Liver (tissue), 9 donors: ENCODE data around the gene TCERG1L. TPM values are rescaled to one million over a fixed set of nuclear protein-coding genes. Genes with fewer than 3 reads are reported as not detected.

ENCODE experiments used
- DNase-seq: peaks from one replicate; pipeline ENCODE4 v3.0.0-alpha.2; 2017; ENCODE audit warnings: low spot score
- H3K27ac ChIP-seq, 2 donors: one replicate each; pipeline ENCODE4 v1.7.0; 2013; ENCODE audit warnings: inconsistent platforms in 2 of 2, low read length in 2 of 2, control low read depth in 1 of 2, low read depth in 1 of 2, mild to moderate bottlenecking in 1 of 2
- H3K27me3 ChIP-seq, 4 donors: one replicate each; pipeline versions ENCODE4 v1.6.1 to v1.7.0; 2013; ENCODE audit warnings: low read length in 3 of 4, inconsistent platforms in 1 of 4, mild to moderate bottlenecking in 1 of 4, moderate library complexity in 1 of 4; ENCODE audit not compliant: control insufficient read depth in 4 of 4, insufficient read depth in 4 of 4
- H3K36me3 ChIP-seq, 4 donors: one replicate each; pipeline versions ENCODE4 v1.6.1 to v1.7.0; 2013; ENCODE audit warnings: low read length in 3 of 4, mild to moderate bottlenecking in 3 of 4, low read depth in 1 of 4, moderate library complexity in 1 of 4; ENCODE audit not compliant: control insufficient read depth in 4 of 4, insufficient read depth in 3 of 4
- H3K4me1 ChIP-seq, 4 donors: one replicate each; pipeline versions ENCODE4 v1.6.1 to v1.7.0; 2013; ENCODE audit warnings: low read length in 3 of 4, mild to moderate bottlenecking in 3 of 4, moderate library complexity in 1 of 4; ENCODE audit not compliant: control insufficient read depth in 4 of 4, insufficient read depth in 4 of 4
- H3K4me3 ChIP-seq, 3 donors: one replicate each; pipeline versions ENCODE4 v1.6.1 to v1.7.0; 2013; ENCODE audit warnings: low read length in 3 of 3, control low read depth in 1 of 3, low read depth in 1 of 3, mild to moderate bottlenecking in 1 of 3
- H3K9ac ChIP-seq, 2 donors: one replicate each; pipeline ENCODE4 v1.7.0; 2013; ENCODE audit warnings: low read length in 2 of 2, mild to moderate bottlenecking in 2 of 2, moderate library complexity in 2 of 2, control low read depth in 1 of 2, low read depth in 1 of 2
- H3K9me3 ChIP-seq, 4 donors: one replicate each; pipeline versions ENCODE4 v1.6.1 to v1.7.0; 2013; ENCODE audit warnings: low read length in 3 of 4; ENCODE audit not compliant: control insufficient read depth in 4 of 4
- ATF3 ChIP-seq: IDR thresholded peaks from 2 replicates; pipeline ENCODE4 v1.6.1; 2016; ENCODE audit warnings: antibody characterized with exemption
- CTCF ChIP-seq: fragments of 150-350 bp; IDR thresholded peaks from 2 replicates; pipeline ENCODE4 v1.5.1; 2017; ENCODE audit warnings: improper control_type of control experiment, low read depth, low read length; ENCODE audit not compliant: missing input control
- FOXA1 ChIP-seq: IDR thresholded peaks from 2 replicates; pipeline ENCODE4 v1.6.1; 2016; ENCODE audit warnings: antibody characterized with exemption
- FOXA2 ChIP-seq: IDR thresholded peaks from 2 replicates; pipeline ENCODE4 v1.6.1; 2016; ENCODE audit warnings: antibody characterized with exemption
- HNF4A ChIP-seq, 2 donors: conservative IDR thresholded peaks; 2 replicates each; pipeline ENCODE4 v1.6.1; 2016; ENCODE audit warnings: antibody characterized with exemption in 2 of 2, mild to moderate bottlenecking in 2 of 2
- HNF4G ChIP-seq: IDR thresholded peaks from 2 replicates; pipeline ENCODE4 v1.6.1; 2016; ENCODE audit warnings: antibody characterized with exemption
- JUND ChIP-seq, 2 donors: IDR thresholded peaks; 2 replicates each; pipeline ENCODE4 v1.6.1; 2016; ENCODE audit warnings: antibody characterized with exemption in 2 of 2
- MAX ChIP-seq: IDR thresholded peaks from 2 replicates; pipeline ENCODE4 v1.6.1; 2016; ENCODE audit warnings: antibody characterized with exemption
- NR2F2 ChIP-seq: IDR thresholded peaks from 2 replicates; pipeline ENCODE4 v1.6.1; 2016; ENCODE audit warnings: antibody characterized with exemption
- RAD21 ChIP-seq, 2 donors: IDR thresholded peaks; 2 replicates each; pipeline ENCODE4 v1.6.1; 2016; ENCODE audit warnings: antibody characterized with exemption in 2 of 2, mild to moderate bottlenecking in 2 of 2
- REST ChIP-seq: IDR thresholded peaks from 2 replicates; pipeline ENCODE4 v1.6.1; 2016; ENCODE audit warnings: antibody characterized with exemption, mild to moderate bottlenecking
- RXRA ChIP-seq, 2 donors: IDR thresholded peaks; 2 replicates each; pipeline ENCODE4 v1.6.1; 2017 to 2018; ENCODE audit warnings: antibody characterized with exemption in 2 of 2, mild to moderate bottlenecking in 1 of 2
- SP1 ChIP-seq: IDR thresholded peaks from 2 replicates; pipeline ENCODE4 v1.6.1; 2018; ENCODE audit warnings: antibody characterized with exemption, mild to moderate bottlenecking
- TAF1 ChIP-seq: conservative IDR thresholded peaks from 2 replicates; pipeline ENCODE4 v1.6.1; 2016; ENCODE audit warnings: antibody characterized with exemption, mild to moderate bottlenecking
- YY1 ChIP-seq: IDR thresholded peaks from 2 replicates; pipeline ENCODE4 v1.6.1; 2016; ENCODE audit warnings: antibody characterized with exemption, mild to moderate bottlenecking
- ZBTB33 ChIP-seq: IDR thresholded peaks from 2 replicates; pipeline ENCODE4 v1.6.1; 2016; ENCODE audit warnings: antibody characterized with exemption
- whole genome bisulfite sequencing: extraction: QIAGEN DNeasy Blood & Tissue Kit; methylation state at CpG from one replicate; pipeline ENCODE4 v1.1.7; 2013; 5-methylcytosine and 5-hydroxymethylcytosine counted together
- polyA plus RNA-seq, 2 donors: library from polyadenylated mRNA; stranded (reverse) in 1 of 2; unstranded in 1 of 2; fragments of 200-250 nt in 1 of 2; fragments of >200 nt in 1 of 2; fragmentation: Nextera tagmentation in 1 of 2; extraction: Ambion mirVana in 1 of 2; gene quantifications; one replicate each; pipeline versions ENCODE4 v1.2.1 to v1.2.3, GENCODE V29; 2013 to 2015
- total RNA-seq, 2 donors: library from RNA; depleted of rRNA; stranded (reverse); fragments of >200 nt; gene quantifications; one replicate each; pipeline ENCODE4 v1.2.3, GENCODE V29; 2014
- donor health status: healthy.
- donor health status: healthy.
- donor health status: healthy.
- donor health status: healthy.
- donor health status: healthy.

Gene TCERG1L
- total and polyA plus RNA-seq, 4 donors = not detected

GRCh38 chr10:131193923-131194322 lies 117.6 kb downstream of the TCERG1L start:
- TF ChIP-seq ATF3 = no peak
- no peak for TF ChIP-seq JUND (IDR thresholded peaks at IDR 0.05)
- no peak for TF ChIP-seq SP1
- TF ChIP-seq MAX = no peak
- H3K4me1 ChIP-seq = no peaks in the 10 kb centered on the region
- H3K9ac ChIP-seq = no peak overlapping the region
- no peak overlapping the region for H3K4me3 ChIP-seq
- H3K36me3 ChIP-seq = no peaks in the 10 kb centered on the region
- H3K27me3 ChIP-seq = peaks cover 0 to 4% (median 0%) of the 10 kb centered on the region in 4 donors
- WGBS = 89% methylated on average over 15 of the region's 15 CpGs
- H3K9me3 ChIP-seq = peaks cover 0 to 3% (median 0%) of the 10 kb centered on the region in 4 donors
- H3K27ac ChIP-seq = no peak overlapping the region
- no peak for DNase-seq

- Histone ChIP-seq H3K9ac (no peak overlapping the region), H3K4me1 (no peaks in the 10 kb centered on the region), H3K27me3 (peaks cover 0 to 4% (median 0%) of the 10 kb centered on the region in 4 donors), H3K9me3 (peaks cover 0 to 3% (median 0%) of the 10 kb centered on the region in 4 donors), H3K36me3 (no peaks in the 10 kb centered on the region), H3K27ac (no peak overlapping the region), H3K4me3 (no peak overlapping the region)
- no peak for DNase-seq
- WGBS = 92% methylated on average over 4 of the region's 4 CpGs
- TF ChIP-seq HNF4G = no peak
- TF ChIP-seq FOXA1 = no peak
- TF ChIP-seq HNF4A (conservative IDR thresholded peaks at IDR 0.05) = no peak
- TF ChIP-seq CTCF = no peak
- TF ChIP-seq RAD21 (IDR thresholded peaks at IDR 0.05) = no peak
- TF ChIP-seq JUND (IDR thresholded peaks at IDR 0.05) = no peak
- no peak for TF ChIP-seq TAF1
- no peak for TF ChIP-seq SP1
- no peak for TF ChIP-seq YY1
These were observed 123.0 kb downstream of the TCERG1L start for GRCh38 chr10:131188494-131188893.

- no peak overlapping the region for H3K4me3 ChIP-seq
- DNase-seq = no peak
- H3K9ac ChIP-seq = no peak overlapping the region
- H3K4me1 ChIP-seq = no peaks in the 10 kb centered on the region
- H3K27ac ChIP-seq = no peak overlapping the region
- 84% methylated on average over 7 of the region's 7 CpGs for WGBS
- peaks cover 0 to 4% (median 0%) of the 10 kb centered on the region in 4 donors for H3K27me3 ChIP-seq
- peaks cover 0 to 3% (median 0%) of the 10 kb centered on the region in 4 donors for H3K9me3 ChIP-seq
- H3K36me3 ChIP-seq = no peaks in the 10 kb centered on the region
- no peak for TF ChIP-seq MAX
- no peak for TF ChIP-seq ATF3
- no peak for TF ChIP-seq HNF4G
- no peak for TF ChIP-seq HNF4A (conservative IDR thresholded peaks at IDR 0.05)
- no peak for TF ChIP-seq RAD21 (IDR thresholded peaks at IDR 0.05)
- no peak for TF ChIP-seq FOXA2
- no peak for TF ChIP-seq FOXA1
- no peak for TF ChIP-seq CTCF
- TF ChIP-seq TAF1 = no peak
- TF ChIP-seq YY1 = no peak
- no peak for TF ChIP-seq ZBTB33
- no peak for TF ChIP-seq REST
- TF ChIP-seq NR2F2 = no peak
- no peak for TF ChIP-seq SP1
- no peak for TF ChIP-seq JUND (IDR thresholded peaks at IDR 0.05)
- no peak for TF ChIP-seq RXRA (IDR thresholded peaks at IDR 0.05)
These were observed 123.6 kb downstream of the TCERG1L start for GRCh38 chr10:131187926-131188325.
